NCI-H748 treated with DMSO at 0.1 percent for 48 hours (cell line): Measurements from ENCODE around the gene TMEM131L.

ENCODE experiments used
- DNase-seq: peaks from one replicate; lab custom pipeline; 2025; lab: John Stamatoyannopoulos, UW

TMEM131L gene

DNA sequence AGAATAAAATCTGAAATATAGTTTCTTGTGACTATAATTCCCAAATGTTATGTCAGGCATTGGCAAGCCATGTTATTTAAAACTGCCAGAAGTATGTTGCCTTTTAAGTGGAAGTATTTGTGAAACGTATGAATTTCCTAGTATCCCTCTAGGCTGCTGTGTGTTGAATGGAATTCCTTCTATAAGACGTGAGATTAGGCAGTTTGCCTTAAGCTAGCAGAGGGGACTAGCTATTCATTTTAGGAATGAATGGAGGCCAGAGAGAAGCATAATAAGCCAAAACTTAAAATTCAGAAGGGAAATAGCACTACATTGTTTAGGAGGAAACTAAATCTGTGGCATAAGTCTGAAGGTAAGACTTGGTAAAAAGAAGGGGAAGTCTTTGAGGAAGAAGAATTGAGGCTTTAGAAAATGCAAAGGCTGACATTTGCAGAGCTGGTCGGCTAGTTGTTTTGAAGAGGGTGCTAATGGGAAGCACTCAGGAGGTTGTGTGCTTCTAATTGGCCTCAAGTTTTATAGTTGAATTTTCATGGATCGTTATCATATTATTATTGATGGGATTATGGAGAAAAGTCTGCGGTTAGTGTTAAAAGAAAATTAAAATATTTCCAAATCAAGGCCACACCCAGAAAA, 57.1 kb downstream of the TMEM131L start:
- DNase-seq = no peak

DNA sequence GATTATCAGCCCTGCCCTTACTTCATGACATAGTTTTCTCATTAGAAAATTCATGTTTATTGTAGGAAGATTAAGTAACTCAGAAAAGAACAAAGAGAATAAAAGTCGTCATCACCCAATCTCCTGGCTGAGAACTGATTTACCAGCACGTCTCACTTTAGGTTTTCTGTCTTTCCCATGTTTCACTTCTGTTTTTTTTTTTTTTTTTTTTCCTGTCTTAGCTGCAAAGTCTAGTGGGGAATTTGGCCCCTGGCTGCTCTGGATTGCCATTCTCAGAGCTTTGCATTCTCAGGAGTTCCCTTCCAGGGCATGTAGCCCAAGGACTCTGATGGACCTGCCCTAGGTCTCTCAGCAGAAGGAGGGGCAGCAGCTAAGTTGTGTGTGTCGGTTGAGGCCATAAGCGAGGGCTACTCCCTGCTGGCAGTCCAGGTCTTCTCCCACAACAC, 57.8 kb downstream of the TMEM131L start:
- no peak for DNase-seq

DNA sequence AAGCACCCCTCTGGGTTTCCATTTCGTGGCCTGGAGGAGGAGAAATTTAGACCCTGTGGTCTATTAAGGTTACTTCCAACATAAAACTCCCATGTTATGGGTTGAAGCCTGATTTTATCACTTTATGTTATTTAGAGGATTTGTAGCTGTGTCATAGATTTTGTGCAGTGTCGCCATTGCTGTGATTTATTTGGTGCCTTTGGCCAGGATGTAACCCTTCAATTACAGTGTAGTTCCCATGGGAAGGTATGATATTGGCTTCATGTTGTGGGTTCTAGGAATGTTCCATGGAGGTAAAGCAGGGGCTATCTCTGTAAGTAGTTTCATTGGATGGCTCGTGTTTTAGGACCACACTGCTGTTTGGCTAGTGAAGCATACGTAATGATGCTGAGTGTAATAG, 58.5 kb downstream of the TMEM131L start:
- DNase-seq = no peak

DNA sequence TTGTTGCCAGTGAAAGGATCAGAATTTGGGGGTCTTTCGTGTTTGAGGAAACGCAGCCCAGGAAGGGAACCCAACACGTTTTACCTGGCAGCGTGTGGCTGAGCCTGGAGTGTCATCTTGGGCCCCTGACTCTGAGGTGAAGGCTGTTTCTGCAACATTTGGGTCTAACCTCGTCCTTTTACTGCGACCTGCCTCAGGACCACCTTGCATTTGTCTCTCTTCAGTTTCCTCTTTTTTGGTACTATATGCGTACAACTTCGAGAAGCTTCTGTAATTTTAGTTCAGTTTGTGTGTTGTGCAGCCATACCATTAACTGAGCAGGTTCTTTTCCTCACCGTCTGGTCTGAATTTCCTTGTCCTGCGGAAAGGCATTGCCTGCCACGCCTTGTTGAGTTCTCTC, 61.5 kb downstream of the TMEM131L start:
- DNase-seq = no peak

DNA sequence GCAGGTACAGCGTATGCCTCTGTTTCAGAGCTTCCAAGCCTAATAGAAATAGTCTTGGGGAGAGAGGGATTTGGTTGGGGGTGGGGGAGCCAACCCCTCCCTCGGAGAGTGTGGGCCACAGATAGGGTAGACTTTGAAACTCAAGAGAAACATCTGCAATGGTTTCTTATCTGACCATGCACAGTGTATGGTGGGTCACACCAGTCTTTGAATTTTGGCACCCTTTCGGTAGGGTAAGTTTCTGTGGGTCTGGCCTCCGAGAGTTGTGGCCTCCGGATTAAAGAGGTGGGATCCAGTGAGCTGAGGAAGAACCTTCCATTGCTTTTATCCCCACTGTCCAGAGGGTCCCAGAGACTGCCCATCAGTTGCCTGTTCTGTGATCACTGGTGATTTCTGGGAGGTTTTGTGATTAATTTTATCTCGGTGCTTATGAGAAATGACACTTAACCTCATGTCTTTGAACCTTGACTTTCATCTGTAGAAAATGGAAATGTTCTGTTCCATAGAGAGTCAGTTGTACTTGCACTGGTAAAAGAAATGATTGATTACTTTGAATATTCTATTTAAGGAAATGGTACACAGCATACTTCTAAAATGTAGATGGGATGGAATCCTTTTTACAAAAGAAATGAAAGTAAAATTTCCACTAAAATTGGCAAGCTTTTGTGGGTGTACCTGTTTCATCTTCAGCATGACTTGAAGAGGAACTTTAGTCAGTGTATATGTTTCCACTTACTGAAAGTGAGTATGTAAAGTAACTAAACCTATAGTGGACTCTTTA, 62.7 kb downstream of the TMEM131L start:
- DNase-seq = no peak

DNA sequence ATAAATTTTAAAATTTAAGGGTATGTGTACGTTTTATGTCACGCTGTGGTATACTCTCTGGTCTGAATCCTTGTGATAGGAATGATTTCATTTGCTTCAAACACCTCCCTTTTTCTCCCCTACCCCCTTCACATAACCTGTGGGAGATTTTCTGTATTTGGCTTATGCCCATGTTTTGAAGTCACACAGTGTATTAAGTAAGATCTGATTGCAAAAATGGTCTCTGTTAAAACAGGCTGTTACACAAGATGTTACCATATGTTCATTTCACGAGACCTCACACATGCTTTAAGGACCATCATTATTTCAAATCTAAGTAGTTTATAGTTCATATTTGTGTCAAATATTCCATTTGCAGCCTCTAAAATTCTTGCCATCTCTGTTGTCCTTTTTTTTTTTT, 63.5 kb downstream of the TMEM131L start:
- DNase-seq = no peak

DNA sequence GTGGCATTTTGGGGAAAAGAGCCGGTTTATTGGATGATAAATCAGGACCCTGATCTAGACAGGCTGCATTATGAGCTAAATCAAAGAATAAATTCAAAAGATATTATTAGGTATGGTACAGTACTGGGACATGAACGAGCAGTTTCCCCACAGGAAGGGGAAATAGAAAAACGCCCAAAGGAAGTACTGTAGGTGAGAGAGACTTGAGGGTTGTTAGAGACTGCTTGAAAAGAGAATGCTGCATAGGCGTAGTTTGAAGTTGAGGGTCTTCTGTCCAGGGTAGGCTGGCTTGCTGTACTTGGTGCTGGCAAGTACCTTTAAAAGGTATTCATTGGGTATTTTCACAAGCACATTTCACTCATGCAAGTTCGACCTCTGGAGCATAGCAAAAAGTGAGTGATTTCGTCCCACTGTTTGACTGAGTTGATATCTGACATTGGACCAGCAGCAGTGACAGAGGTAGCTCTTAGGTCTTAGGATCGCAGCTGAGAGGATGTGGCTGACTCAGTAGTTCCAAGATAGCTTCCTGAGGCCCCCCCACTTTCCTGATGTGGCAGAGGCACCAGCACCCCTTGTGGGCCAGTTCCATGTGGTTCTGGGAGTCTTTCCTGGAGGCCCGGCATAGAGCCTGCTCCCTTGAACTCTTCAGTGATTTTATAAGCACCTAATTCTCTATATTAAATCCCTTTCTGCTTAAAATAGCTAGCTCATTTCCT, 64.3 kb downstream of the TMEM131L start:
- no peak for DNase-seq

DNA sequence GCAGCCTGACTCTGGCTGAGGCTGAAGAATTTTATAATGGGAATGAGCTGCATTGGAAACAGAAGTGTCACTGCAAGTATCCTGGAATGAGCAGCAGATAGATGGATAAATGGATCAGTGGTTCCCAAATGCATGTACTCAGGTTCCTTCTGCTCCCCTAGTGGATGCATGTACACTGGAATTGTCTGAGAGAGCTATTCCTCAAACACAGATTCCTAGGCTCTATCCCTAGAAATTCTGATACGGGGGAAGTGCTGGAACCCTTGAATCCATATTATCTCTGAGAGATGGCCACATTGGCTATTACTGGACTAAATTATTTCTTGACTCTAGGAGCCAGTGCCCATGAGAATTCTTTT, 64.8 kb downstream of the TMEM131L start:
- DNase-seq = no peak

DNA sequence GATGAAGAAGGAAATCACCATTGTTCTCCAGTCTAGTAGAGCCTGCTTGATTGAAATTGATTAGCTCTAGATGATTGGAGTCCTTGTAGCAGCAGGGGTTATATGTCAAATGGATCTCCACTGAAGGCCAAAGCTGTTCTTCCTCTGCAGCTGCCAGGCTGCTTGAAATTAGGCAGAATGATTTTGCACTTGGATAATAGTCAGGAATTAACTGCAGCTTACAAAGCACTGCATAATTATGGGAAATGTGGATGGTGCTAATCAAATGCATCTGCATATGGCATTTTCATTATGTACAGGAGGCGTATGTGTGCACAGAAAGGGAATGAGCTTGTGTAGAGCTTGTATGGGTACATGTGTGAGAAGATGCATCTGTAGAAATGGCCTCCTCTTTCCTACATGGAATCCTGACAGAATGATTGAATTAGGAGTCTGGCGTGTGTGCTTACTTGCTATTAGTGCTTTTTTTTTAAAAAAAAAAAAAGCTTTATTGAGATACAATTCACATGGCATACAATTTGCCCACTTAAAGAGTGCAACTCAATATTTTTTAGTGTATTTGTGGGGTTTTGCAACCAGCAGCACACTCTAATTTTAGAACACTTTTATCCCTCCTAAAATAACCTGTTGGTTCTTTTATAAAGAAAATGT, 65.9 kb downstream of the TMEM131L start:
- DNase-seq = no peak

DNA sequence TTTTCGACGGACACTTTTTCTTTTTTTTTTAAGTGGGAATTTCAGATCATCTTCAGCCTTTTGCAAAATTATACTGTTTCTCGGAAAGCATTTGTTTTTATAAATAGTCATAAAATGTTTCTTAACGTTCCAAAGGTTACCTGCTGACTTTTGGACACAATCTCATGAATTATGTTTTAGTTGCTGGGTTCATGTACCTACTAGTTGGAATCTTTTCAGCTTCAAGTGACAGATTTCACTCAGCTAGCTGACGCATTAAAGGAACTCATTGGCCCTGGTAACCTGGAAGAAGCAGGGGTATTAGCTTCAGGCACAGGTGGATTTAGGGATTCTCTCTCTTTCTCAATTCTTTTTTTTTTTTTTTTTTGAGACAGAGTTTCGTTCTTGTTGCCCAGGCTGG, 66.5 kb downstream of the TMEM131L start:
- DNase-seq = no peak

DNA sequence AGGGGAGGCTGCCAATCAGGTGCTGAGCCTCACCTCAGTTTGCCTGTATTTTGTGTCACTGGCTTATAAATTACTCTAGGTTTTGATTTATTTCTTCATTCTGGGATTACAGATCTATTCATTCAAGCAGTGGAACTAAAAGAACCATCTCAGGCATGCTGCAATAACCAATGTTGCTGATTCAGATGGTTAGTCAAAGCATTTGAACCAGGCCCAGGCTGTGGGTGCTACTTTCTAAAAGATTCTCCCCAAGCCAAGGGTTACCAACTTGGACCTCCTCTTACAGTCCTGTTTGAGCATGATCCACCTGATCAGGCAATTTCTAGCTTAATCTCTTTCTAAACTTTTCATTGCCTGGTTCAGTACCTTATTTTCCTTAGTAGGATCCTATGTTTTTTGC, 67.2 kb downstream of the TMEM131L start:
- no peak for DNase-seq

DNA sequence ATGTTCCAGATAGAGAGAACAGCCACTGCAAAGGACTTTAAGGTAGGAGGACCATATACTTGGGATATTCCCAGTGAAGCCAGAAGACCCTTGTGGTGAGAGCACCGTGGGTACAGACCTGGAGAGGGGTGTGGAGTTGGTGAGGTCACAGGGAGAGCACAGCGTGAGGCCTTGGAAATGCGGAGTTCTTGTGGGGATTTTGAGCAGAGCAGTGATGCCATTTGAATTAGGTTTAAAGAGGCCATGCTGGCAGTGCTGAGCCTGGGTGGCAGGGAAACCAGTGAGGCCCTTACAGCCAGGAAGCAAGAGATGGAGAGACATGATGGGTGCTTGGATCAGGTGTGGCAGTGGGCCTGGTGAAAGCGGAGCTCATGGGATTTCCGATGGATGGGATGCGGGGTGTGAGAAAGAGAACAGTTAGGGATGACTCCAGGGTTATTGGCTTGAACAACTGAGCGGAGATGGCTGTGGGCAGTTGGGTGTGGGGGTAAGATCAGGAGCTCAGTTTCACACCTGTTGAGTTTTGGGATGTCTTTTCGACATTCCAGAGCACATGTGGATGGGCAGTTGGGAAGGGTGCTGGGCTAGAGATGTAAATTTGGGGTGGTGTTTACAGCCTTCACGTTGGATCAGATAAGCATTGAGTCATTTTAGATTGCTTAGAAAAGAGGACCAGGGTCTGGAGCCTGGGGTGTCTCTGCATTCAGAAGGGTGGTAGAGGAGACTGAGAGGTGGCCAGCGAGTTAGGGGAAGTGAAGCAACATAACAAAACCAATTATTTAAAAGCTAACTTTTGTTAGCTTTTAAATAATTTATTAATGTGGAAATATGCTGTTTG, 68.9 kb downstream of the TMEM131L start:
- no peak for DNase-seq

DNA sequence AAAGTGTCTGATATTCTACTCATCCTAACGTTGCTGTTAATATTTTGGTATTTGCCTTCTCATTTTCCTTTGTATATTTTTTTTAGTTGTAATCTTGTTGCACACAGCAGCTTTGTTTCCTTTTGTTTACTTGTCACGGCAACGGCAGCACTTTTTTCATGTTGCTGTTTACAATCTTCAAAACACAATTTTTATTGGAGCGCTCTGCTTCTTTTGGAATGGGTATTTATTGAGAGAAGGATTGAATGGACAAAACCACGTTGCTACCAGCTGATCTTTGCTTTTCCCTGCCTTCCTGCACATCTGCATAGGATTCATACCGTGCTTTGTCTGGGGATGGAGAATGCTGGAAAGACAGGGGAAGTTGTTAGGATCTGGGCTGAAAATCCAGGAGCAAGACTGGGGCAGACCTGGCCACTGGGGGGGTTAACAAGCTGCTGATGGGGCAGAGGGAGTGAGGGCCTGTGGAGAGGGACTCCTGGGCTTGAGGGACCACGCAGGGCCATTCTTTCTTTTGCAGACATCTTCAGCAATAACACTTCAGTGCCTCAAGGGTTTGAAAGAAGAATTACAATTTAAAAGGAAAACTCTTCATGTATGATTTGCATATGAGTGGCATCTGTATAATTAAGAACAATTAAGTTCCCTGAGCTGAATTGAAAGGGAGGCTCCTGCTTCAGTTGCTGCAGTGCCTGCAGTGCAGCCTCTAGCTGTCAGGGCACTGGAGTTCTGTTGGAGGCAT, 69.8 kb downstream of the TMEM131L start:
- no peak for DNase-seq

DNA sequence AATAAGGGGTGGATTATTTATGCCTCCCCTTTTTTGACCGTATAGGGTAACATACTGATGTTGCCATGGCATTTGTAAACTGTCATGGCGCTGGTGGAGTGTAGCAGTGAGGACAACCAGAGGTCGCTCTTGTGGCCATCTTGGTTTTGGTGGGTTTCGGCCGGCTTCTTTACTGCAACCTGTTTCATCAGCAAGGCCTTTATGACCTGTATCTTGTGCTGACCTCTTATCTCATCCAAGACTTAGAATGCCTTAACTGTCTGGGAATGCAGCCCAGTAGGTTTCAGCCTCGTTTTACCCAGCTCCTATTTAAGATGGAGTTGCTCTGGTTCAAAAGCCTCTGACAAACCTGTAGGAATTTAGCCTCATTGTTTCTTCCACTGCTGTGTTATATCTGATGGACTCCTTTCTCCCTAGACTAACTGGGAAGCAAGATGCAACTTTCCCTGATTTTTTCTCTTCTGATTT, 71.4 kb downstream of the TMEM131L start:
- no peak for DNase-seq

DNA sequence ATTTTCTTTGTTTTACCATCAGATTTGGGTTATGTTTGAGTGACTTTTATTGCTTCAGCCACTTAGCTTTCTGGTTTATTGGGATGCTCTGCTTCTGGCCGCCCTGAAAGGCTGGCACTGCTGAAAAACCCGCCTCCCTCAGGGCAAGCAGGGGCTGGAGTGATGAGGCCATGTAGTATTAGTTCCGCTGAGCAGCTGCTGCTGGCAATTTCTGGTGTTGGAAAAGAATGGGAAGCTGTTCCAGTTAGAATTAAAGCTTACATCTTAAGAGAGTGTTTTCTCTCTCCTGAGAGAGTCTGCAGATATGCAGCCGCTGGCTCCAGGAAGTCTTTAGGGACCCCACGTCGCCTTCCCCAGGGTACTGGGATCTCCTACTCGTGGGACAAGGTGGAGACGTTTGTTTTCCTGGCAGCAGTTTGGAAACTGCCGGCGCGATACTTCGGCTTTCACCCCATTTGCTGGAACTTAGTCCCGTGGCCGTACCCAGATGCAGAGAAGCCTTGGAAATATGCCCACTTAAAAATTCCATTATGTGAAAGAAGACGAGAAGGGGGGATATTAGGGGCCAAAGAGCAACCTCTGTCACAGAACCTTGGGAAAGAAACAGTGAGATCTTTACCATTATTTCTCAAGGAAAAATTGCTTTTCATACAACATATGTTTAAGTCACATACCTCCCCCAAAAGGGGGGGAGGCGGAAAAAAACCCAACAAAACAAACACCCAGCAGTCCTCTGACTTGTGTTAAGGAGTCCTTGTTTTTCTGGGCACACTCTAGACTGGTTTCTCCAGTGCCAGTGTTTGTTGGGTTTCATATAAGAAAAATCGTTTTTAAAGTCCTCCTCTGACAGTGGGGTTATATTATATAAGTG, 72.6 kb downstream of the TMEM131L start:
- DNase-seq = no peak

DNA sequence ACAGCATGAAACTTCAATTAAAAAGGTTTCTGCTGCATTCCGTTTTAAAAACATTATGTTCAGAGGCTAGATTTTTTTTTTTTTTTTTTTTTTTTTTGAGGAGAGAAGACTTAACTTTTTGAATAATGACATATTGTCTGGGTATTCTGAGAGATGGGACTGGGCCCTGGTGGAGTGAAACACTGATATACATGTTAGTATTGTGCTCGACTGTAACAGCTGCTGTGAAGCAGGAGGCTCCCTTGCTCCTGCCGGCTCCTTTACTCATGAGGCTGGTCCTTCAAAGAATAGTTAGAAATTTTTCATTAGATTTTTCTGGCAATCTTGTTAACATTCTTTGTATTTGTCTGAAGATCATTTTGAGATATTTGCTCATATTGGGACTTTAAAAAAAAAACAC, 73.3 kb downstream of the TMEM131L start:
- no peak for DNase-seq

DNA sequence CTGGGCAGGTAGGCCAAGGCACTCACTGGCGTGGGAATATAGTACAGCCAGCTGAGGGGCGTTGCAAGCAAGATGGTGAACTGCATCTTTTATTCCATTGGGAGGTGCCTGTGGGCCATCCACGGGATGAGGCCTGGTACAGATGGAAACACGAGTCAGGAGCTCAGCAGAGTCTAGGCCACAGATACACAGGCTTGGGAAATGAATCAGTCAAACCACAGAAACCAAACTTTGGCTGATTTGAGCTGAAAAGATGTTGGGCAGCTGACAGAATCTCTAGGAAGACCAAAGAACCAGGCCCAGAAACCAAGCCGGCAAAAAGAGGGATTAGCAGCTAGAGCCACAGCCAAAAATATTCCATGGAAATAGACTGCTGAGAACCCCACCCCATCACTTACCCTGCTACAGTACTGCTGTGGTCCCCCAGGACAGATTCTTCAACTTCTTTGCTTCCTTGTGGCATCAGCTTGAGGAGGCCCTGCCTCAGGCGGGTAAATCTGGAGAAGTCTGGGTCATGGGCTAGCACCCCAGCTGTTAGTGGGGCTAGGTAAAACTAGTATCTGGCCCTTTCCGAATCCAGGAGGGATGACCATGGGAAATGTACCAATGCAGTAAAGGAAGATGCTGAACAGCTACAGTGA, 75.4 kb downstream of the TMEM131L start:
- DNase-seq = no peak

DNA sequence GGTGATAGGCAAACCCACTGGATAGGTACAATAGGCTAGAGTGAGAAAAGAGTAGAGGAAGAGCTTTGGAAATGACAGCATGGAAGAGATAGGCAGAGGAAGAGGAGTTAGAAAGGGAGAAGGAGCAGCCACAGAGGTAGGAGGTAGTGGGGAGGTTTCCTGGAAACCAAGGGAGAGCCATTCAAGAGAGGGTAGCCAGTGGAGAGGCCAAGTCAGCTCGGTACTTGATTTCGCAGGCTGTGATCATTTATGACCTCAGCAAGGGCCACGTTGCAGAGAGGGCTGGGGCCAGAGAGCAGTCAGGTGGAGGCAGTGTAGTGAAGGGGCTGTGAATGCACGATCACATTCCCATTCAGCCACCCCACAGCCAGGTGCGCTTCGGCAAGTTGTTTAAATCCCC, 76.0 kb downstream of the TMEM131L start:
- DNase-seq = no peak

DNA sequence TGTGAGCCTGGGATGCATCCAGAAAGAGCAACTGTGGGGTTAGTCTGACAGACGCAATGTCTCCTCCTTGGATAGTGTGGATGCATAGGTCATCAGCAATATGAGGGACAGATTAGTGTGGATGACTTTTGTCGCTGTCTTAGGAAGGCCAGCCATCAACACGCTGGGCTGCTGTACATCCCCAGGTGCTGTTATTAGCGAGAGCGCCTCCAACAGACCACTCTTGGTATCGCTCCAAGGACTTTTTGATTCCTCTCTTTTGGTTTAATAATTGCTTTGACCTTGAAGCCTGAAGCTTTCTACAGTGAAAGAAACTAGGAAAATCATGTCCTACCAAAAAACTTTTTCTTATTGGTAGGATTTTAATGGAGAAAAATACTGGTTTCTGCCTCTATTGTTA, 76.7 kb downstream of the TMEM131L start:
- DNase-seq = no peak
